GM12878 (cell line): ENCODE data around the gene ZNF101. TPM values are rescaled to one million over a fixed set of nuclear protein-coding genes. Genes with fewer than 3 reads are reported as not detected.

ENCODE experiments used
- E2F8 ChIP-seq: fragments of 450-650 bp; IDR thresholded peaks from 2 replicates; pipeline ENCODE4 v1.6.1; 2018; ENCODE audit warnings: mild to moderate bottlenecking, low read depth, moderate library complexity; ENCODE audit not compliant: partially characterized antibody
- MXI1 ChIP-seq: fragments of 150-350 bp; IDR thresholded peaks from 2 replicates; pipeline ENCODE4 v1.6.1; 2011; ENCODE audit warnings: low read depth, mild to moderate bottlenecking, inconsistent platforms, low read length, improper control_type of control experiment
- SREBF2 ChIP-seq: IDR thresholded peaks from 2 replicates; pipeline ENCODE4 v1.6.1; 2012; ENCODE audit warnings: mild to moderate bottlenecking, low read length
- ZBTB40 ChIP-seq: fragments of 450-650 bp; IDR thresholded peaks from 2 replicates; pipeline ENCODE4 v1.6.1; 2016; ENCODE audit warnings: mild to moderate bottlenecking, moderate library complexity, borderline replicate concordance
- polyA plus RNA-seq, 11 experiments: library from polyadenylated mRNA; depleted of rRNA in 4 of 11; unstranded in 6 of 11; stranded (reverse) in 5 of 11; fragments of >200 nt; fragmentation: Nextera tagmentation in 4 of 11; fragmentation: Illumina TruSeq in 1 of 11; extraction: Ambion mirVana in 4 of 11; extraction: Trizol in 1 of 11; gene quantifications; 1 replicate in 1 of 11; 2 replicates in 10 of 11; pipeline versions ENCODE4 v1.2.1 to v1.2.3, GENCODE V29; 2011 to 2016; ENCODE audit warnings: inconsistent platforms in 2 of 11, missing spikeins in 2 of 11, low read depth in 1 of 11
- total RNA-seq, 4 experiments: library from RNA; depleted of rRNA in 3 of 4; stranded (reverse); fragments of >200 nt in 3 of 4; fragmentation: Illumina TruSeq in 1 of 4; extraction: Trizol in 1 of 4; gene quantifications; 2 replicates each; pipeline versions ENCODE4 v1.2.1 to v1.2.3, GENCODE V29; 2013 to 2021
- TF ChIP-seq, protein P1 (sequence below): fragments of 150-350 bp; IDR thresholded peaks from 2 replicates; pipeline ENCODE4 v1.6.1; 2014; ENCODE audit warnings: mild to moderate bottlenecking, low read depth, low read length

ZNF101 gene
- total and polyA plus RNA-seq, 10 of the 15 experiments (the other 5 are each of a cell fraction or from before 2014, with no cell fraction given), result 15.2 to 40.5 (median 19.8) TPM

DNA sequence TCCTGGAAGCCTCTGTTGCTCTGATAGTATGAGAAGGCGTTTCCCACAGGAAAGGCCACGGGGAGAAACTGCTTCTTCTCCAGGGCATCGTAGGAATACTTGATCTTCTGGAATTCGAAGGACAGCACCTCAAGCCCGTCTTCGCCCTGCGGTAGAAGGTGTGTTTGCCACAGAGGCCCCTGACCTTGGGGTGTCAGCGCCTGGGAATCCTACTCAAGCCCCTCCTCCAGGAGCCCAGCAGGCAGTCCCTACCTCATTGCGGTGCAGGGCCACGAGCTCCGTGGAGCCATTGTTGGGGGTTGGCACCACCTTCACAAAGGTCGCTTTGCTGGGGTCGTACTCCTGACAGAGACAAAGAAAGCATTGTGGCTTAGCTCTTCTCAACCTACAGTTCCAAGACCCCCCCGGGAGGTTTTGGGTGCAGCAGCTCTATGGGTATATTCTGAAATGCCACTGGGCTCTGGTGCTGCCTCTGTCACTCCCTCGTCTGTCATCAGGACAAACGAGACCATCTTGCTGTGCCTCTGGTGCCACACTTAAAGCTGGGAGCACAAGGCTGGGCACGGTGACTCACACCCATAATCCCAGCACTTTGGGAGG, 8.9 kb upstream of the ZNF101 start (continued):
- no peak for TF ChIP-seq ZBTB40
- TF ChIP-seq E2F8, result no peak
- no peak for TF ChIP-seq SREBF2
- TF ChIP-seq MXI1, result no peak
- TF ChIP-seq, protein P1, sequence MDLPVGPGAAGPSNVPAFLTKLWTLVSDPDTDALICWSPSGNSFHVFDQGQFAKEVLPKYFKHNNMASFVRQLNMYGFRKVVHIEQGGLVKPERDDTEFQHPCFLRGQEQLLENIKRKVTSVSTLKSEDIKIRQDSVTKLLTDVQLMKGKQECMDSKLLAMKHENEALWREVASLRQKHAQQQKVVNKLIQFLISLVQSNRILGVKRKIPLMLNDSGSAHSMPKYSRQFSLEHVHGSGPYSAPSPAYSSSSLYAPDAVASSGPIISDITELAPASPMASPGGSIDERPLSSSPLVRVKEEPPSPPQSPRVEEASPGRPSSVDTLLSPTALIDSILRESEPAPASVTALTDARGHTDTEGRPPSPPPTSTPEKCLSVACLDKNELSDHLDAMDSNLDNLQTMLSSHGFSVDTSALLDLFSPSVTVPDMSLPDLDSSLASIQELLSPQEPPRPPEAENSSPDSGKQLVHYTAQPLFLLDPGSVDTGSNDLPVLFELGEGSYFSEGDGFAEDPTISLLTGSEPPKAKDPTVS, result no peak
